ENCODE results near the gene DGKH. TPM values are rescaled to one million over a fixed set of nuclear protein-coding genes. Genes with fewer than 3 reads are reported as not detected.

The DGKH gene
- total RNA-seq, 4 donors from 2014 or later: 15.0 to 20.8 (median 17.1) TPM

DNA sequence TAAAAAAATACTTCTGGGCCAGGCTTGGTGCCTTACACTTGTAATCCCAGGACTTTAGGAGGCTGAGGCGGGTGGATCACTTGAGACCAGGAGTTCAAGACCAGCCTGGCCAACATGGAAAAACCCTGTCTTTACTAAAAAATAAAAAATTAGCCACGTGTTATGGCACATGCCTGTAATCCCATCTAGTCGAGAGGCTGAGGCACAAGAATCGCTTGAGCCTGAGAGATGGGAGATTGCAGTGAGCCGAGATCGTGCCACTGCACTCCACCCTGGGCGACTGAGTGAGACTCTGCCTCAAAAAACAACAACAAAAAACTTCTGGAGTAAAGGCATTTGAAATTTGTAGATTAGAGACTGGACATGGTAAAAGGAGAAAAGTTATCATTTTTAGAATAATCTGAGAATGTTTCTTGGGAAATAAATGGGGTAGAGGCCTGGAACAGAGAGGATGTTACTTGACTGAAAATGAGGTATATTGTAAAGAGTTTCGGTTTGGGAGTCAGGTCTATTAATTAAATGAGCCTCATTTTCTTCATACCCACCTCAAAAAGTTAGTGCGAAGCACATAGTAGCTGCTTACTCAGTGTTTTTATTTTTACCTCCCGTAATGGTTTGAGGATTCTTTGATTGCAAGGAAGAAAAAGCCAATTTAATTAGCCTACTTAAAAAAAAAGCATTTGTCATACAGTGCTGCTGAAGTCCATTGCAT, 226.1 kb downstream of the DGKH start:
- intact Hi-C loops (cut with DNase I): no loop called here

DNA sequence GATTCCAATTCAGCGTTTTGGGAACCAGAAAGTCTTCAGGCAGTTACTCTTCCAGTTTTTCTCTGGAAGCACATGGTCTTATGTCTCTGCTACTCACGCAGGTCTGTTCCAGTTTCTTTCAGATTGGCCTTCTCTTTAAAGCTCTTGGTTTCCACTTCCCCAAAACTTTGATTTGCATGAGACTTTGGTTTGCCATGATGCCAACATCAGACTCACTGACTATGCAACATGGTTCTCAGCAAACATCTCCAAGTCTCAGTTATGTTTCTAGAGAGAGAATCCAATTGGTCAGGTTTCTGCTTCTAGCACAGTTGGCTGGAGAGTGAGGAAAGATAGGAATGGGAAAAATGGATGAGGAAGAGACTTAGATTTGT, 226.6 kb downstream of the DGKH start:
- no peak for DNase-seq (ENCODE audit: extremely low spot score)
- intact Hi-C loops (cut with DNase I): no loop called here

More for the DNA sequence above, 226.1 kb downstream of the DGKH start:
- Histone ChIP-seq H3K4me3 (no peak overlapping the region), H3K36me3 (no peaks in the 10 kb centered on the region), H3K27ac (replicated peaks in 1 of 4) (no peak overlapping the region), H3K27me3 (no peaks in the 10 kb centered on the region), H3K9me3 (no peaks in the 10 kb centered on the region), H3K4me1 (peaks cover 7 to 45% (median 28%) of the 10 kb centered on the region in 4 donors)
- no peak for DNase-seq (ENCODE audit: extremely low spot score)
- no peak for TF ChIP-seq EP300 (IDR thresholded peaks at IDR 0.05)
- TF ChIP-seq, protein P1, sequence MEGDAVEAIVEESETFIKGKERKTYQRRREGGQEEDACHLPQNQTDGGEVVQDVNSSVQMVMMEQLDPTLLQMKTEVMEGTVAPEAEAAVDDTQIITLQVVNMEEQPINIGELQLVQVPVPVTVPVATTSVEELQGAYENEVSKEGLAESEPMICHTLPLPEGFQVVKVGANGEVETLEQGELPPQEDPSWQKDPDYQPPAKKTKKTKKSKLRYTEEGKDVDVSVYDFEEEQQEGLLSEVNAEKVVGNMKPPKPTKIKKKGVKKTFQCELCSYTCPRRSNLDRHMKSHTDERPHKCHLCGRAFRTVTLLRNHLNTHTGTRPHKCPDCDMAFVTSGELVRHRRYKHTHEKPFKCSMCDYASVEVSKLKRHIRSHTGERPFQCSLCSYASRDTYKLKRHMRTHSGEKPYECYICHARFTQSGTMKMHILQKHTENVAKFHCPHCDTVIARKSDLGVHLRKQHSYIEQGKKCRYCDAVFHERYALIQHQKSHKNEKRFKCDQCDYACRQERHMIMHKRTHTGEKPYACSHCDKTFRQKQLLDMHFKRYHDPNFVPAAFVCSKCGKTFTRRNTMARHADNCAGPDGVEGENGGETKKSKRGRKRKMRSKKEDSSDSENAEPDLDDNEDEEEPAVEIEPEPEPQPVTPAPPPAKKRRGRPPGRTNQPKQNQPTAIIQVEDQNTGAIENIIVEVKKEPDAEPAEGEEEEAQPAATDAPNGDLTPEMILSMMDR (IDR thresholded peaks at IDR 0.05): no peak
- no peak for TF ChIP-seq POLR2A (IDR thresholded peaks at IDR 0.05; ENCODE audit: low read depth)
- no peak for TF ChIP-seq POLR2AphosphoS5 (IDR thresholded peaks at IDR 0.05)
- 91% methylated on average over 10 of the region's 10 CpGs for WGBS

DNA sequence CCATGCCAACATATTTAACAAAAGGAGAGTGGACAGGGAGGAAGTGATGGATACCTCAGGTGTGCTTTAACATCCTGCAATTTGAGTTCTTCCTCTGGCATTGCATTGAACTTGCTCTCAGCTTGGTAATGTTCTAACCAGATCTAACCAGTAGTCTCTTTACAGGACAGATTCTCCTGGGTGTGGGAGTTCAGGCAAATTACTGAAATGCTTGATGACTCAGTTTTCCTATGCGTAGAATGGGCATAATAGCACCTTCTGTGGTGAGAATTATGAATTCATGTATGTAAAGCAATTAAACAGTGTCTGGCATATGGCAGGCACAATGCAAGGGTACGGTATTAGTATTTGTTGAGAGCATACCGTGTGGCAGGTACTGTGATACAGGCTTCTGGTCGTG, 227.1 kb downstream of the DGKH start:
- Histone ChIP-seq H3K9me3 (no peaks in the 10 kb centered on the region), H3K4me3 (no peak overlapping the region), H3K27ac (replicated peaks in 1 of 4) (no peak overlapping the region), H3K27me3 (no peaks in the 10 kb centered on the region), H3K36me3 (no peaks in the 10 kb centered on the region), H3K4me1 (peaks cover 7 to 55% (median 36%) of the 10 kb centered on the region in 4 donors)
- DNase-seq (ENCODE audit: extremely low spot score): no peak
- WGBS: 99% methylated on average over 4 of the region's 4 CpGs
- intact Hi-C loops (cut with DNase I): no loop called here
- no peak for TF ChIP-seq EP300 (IDR thresholded peaks at IDR 0.05)
- TF ChIP-seq POLR2AphosphoS5 (IDR thresholded peaks at IDR 0.05): no peak
- TF ChIP-seq POLR2A (IDR thresholded peaks at IDR 0.05; ENCODE audit: low read depth): no peak
- TF ChIP-seq, protein P1 (IDR thresholded peaks at IDR 0.05): no peak

More for the DNA sequence above, 226.6 kb downstream of the DGKH start:
- H3K36me3 ChIP-seq: no peaks in the 10 kb centered on the region
- H3K4me1 ChIP-seq: peaks cover 7 to 51% (median 33%) of the 10 kb centered on the region in 4 donors
- TF ChIP-seq POLR2A (IDR thresholded peaks at IDR 0.05; ENCODE audit: low read depth): no peak
- TF ChIP-seq POLR2AphosphoS5 (IDR thresholded peaks at IDR 0.05): no peak
- TF ChIP-seq EP300 (IDR thresholded peaks at IDR 0.05): no peak
- TF ChIP-seq, protein P1 (IDR thresholded peaks at IDR 0.05): no peak
- H3K9me3 ChIP-seq: no peaks in the 10 kb centered on the region
- no peak overlapping the region for H3K4me3 ChIP-seq
- H3K27me3 ChIP-seq: no peaks in the 10 kb centered on the region
- no peak overlapping the region for H3K27ac ChIP-seq (replicated peaks in 1 of 4)
- 83% methylated on average over 2 of the region's 2 CpGs for WGBS

DNA sequence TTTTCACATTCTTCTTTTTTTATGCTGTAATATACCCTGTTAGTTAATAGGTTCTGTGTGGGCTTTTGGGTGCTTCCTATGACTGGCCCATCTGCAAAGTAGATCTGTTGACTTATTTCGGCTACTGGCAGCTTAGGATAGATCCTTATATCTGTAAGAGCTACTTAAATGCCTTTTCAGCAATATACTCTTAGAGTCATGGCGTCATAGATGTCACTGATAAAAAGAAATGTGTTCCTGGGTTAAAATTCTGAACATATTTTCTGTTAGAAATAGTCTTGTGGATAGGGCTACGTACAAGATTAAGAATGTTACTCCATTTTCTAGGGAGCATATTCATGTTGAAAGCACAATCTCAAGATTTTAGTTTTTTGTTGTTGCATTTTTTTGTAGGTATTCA, 228.2 kb downstream of the DGKH start:
- WGBS: 98% methylated on average over 3 of the region's 3 CpGs
- Histone ChIP-seq H3K27ac (replicated peaks in 1 of 4) (no peak overlapping the region), H3K36me3 (no peaks in the 10 kb centered on the region), H3K27me3 (no peaks in the 10 kb centered on the region), H3K4me3 (no peak overlapping the region), H3K9me3 (no peaks in the 10 kb centered on the region), H3K4me1 (peaks cover 7 to 50% (median 28%) of the 10 kb centered on the region in 4 donors)
- DNase-seq (ENCODE audit: extremely low spot score): no peak
- TF ChIP-seq EP300 (IDR thresholded peaks at IDR 0.05): no peak
- TF ChIP-seq, protein P1 (IDR thresholded peaks at IDR 0.05): no peak
- no peak for TF ChIP-seq POLR2AphosphoS5 (IDR thresholded peaks at IDR 0.05)
- intact Hi-C loops (cut with DNase I): no loop called here

All from esophagus muscularis mucosa (tissue), 4 donors.